ENCODE results near the gene DAZ2.
"Not testable (repeated sequence)": the region's sequence is repeated elsewhere in the genome, so short reads cannot be mapped to it uniquely, and the experiment has no call there.

Gene DAZ2, protein sequence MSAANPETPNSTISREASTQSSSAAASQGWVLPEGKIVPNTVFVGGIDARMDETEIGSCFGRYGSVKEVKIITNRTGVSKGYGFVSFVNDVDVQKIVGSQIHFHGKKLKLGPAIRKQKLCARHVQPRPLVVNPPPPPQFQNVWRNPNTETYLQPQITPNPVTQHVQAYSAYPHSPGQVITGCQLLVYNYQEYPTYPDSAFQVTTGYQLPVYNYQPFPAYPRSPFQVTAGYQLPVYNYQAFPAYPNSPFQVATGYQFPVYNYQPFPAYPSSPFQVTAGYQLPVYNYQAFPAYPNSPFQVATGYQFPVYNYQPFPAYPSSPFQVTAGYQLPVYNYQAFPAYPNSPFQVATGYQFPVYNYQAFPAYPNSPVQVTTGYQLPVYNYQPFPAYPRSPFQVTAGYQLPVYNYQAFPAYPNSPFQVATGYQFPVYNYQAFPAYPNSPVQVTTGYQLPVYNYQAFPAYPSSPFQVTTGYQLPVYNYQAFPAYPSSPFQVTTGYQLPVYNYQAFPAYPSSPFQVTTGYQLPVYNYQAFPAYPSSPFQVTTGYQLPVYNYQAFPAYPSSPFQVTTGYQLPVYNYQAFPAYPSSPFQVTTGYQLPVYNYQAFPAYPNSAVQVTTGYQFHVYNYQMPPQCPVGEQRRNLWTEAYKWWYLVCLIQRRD

DNA sequence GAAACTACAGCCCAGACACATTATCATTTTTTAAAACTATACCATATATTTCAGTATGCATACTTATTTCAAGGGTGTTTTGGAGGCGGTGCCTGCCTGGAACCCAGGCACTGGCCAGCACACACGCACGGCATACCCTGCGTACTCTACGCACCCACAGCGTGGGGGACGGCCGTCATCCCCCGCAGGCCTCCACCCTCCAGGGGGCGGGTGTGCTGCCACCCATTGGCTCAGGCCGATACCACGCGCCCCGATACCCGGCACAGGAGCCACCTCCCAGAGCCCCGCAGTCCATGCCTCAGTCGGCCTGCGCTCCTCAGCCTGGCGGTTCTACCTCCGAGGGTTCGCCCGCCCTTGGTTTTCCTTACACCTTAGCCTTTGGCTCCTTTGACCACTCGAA, at the start of gene DAZ2:
Gene DAZ2, plus strand, starts transcription at position 301 of the 400 bp plus-strand sequence. CDS start 208 bp downstream, outside the sequence.
- not testable (repeated sequence) for DNase-seq

- not testable (repeated sequence) for DNase-seq
These were observed 20.4 kb upstream of the DAZ2 start, which contains the start of gene DAZ1 for GRCh38 chrY:23198908-23199307. Gene DAZ1, minus strand, starts transcription at chrY:23199008. Its CDS starts 208 bp downstream, at chrY:23198800.

- DNase-seq = not testable (repeated sequence)
These were observed 11.9 kb upstream of the DAZ2 start for GRCh38 chrY:23207455-23207854.

DNA sequence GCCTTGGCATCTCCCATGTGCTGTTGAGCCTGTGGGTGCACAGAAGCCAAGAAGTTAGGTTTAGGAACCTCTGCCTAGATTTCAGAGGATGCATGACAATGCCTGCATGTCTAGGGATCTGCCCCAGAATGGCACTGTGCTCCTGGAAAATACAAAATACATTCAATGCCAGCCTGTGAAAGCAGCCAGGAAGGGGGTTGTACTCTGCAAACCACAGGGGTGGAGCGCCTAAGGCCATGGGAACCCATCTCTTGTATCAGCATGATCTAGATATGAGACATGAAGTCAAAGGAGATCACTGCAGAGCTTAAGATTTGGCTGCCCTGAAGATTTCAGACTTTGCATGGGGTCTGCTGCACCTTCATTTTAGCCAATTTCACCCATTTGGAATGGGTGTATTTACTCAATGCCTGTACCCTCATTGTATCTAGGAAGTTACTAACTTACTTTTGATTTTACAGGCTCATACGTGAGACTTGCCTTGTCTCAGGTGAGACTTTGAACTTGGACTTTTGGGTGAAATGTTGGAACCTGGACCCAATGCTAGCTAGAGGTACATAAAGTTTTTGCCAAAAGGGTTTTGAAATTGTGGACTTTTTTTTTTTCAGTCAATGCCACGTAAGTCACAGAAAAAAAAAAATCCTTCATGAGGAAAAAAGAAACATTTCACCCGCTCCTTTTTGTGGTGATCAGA, 9.4 kb upstream of the DAZ2 start:
- not testable (repeated sequence) for DNase-seq

GRCh38 chrY:23210681-23211080, 8.7 kb upstream of the DAZ2 start:
- not testable (repeated sequence) for DNase-seq
